Subcutaneous abdominal adipose tissue (tissue), 5 donors: ENCODE measurements around the gene MAPKAP1.

Experiments used
- H3K27ac ChIP-seq: one replicate; pipeline ENCODE4 v1.7.0; 2013; ENCODE audit warnings: low read depth, mild to moderate bottlenecking, inconsistent platforms, low read length, moderate library complexity
- H3K27me3 ChIP-seq, 5 donors: one replicate each; pipeline ENCODE4 v1.7.0; 2013; ENCODE audit warnings: low read length in 5 of 5, inconsistent platforms in 1 of 5; ENCODE audit not compliant: control insufficient read depth in 5 of 5, insufficient read depth in 4 of 5
- H3K36me3 ChIP-seq, 5 donors: one replicate each; pipeline ENCODE4 v1.7.0; 2013; ENCODE audit warnings: low read length in 5 of 5; ENCODE audit not compliant: control insufficient read depth in 5 of 5, insufficient read depth in 5 of 5
- H3K4me1 ChIP-seq, 5 donors: one replicate each; pipeline ENCODE4 v1.7.0; 2013; ENCODE audit warnings: low read length in 5 of 5, mild to moderate bottlenecking in 3 of 5, moderate library complexity in 1 of 5; ENCODE audit not compliant: control insufficient read depth in 5 of 5, insufficient read depth in 5 of 5
- H3K4me3 ChIP-seq, 5 donors: one replicate each; pipeline ENCODE4 v1.7.0; 2013; ENCODE audit warnings: low read length in 5 of 5, low read depth in 1 of 5
- H3K9ac ChIP-seq, 5 donors: one replicate each; pipeline ENCODE4 v1.7.0; 2013; ENCODE audit warnings: low read length in 5 of 5, mild to moderate bottlenecking in 4 of 5, moderate library complexity in 3 of 5
- H3K9me3 ChIP-seq, 5 donors: one replicate each; pipeline ENCODE4 v1.7.0; 2013; ENCODE audit warnings: low read length in 5 of 5; ENCODE audit not compliant: control insufficient read depth in 5 of 5
- donor health status: healthy.
- donor health status: healthy.
- donor health status: healthy.
- donor health status: healthy.
- donor health status: healthy.

MAPKAP1 gene

GRCh38 chr9:125681657-125682056 lies 25.4 kb downstream of the MAPKAP1 start:
- Histone ChIP-seq H3K9ac (no peak overlapping the region), H3K4me3 (no peak overlapping the region), H3K4me1 (peaks cover 0 to 11% (median 0%) of the 10 kb centered on the region in 5 donors), H3K36me3 (peaks cover 0 to 6% (median 5%) of the 10 kb centered on the region in 5 donors), H3K27me3 (no peaks in the 10 kb centered on the region), H3K27ac (no peak overlapping the region), H3K9me3 (no peaks in the 10 kb centered on the region)

- peaks cover 0 to 11% (median 0%) of the 10 kb centered on the region in 5 donors for H3K4me1 ChIP-seq
- H3K36me3 ChIP-seq, result peaks cover 0 to 6% (median 5%) of the 10 kb centered on the region in 5 donors
- no peak overlapping the region for H3K9ac ChIP-seq
- H3K27me3 ChIP-seq, result no peaks in the 10 kb centered on the region
- no peak overlapping the region for H3K27ac ChIP-seq
- H3K4me3 ChIP-seq, result no peak overlapping the region
- no peaks in the 10 kb centered on the region for H3K9me3 ChIP-seq
Measured at GRCh38 chr9:125681086-125681622, 25.9 kb downstream of the MAPKAP1 start.

DNA sequence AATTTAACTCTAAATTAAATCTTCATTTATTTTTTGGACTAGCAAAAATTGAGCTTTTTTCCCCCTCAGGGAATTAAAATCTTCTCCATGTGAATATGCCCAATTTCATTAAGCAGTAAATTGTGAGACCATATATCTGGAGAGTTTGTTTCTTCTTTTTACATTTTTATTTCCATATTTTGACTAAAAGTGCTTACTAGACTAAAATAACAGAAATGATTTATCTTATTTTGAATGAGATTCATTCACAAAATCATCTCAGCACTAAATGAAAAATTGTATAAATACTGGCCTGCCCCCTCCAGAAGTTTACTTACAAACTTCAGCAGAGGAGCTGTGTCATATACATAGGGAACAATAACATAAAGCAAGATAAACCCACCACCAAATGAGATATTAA lies 26.6 kb downstream of the MAPKAP1 start:
- H3K4me1 ChIP-seq, result peaks cover 0 to 11% (median 2%) of the 10 kb centered on the region in 5 donors
- no peak overlapping the region for H3K27ac ChIP-seq
- H3K36me3 ChIP-seq, result peaks cover 0 to 6% (median 5%) of the 10 kb centered on the region in 5 donors
- no peak overlapping the region for H3K4me3 ChIP-seq
- H3K27me3 ChIP-seq, result no peaks in the 10 kb centered on the region
- no peak overlapping the region for H3K9ac ChIP-seq
- H3K9me3 ChIP-seq, result no peaks in the 10 kb centered on the region

- Histone ChIP-seq H3K4me1 (peaks cover 0 to 11% (median 8%) of the 10 kb centered on the region in 5 donors), H3K27me3 (no peaks in the 10 kb centered on the region), H3K9ac (no peak overlapping the region), H3K4me3 (no peak overlapping the region), H3K27ac (no peak overlapping the region), H3K9me3 (no peaks in the 10 kb centered on the region), H3K36me3 (peaks cover 0 to 4% (median 0%) of the 10 kb centered on the region in 5 donors)
Measured at GRCh38 chr9:125679597-125680189, 27.3 kb downstream of the MAPKAP1 start.

- Histone ChIP-seq H3K4me3 (no peak overlapping the region), H3K27ac (no peak overlapping the region)
Measured at GRCh38 chr9:125674981-125675973, 31.7 kb downstream of the MAPKAP1 start.

GRCh38 chr9:125672876-125673275 lies 34.1 kb downstream of the MAPKAP1 start:
- H3K4me1 ChIP-seq, result peaks cover 0 to 9% (median 7%) of the 10 kb centered on the region in 5 donors
- no peak overlapping the region for H3K4me3 ChIP-seq
- H3K36me3 ChIP-seq, result peaks cover 0 to 14% (median 7%) of the 10 kb centered on the region in 5 donors
- H3K27ac ChIP-seq, result no peak overlapping the region
- no peak overlapping the region for H3K9ac ChIP-seq
- H3K27me3 ChIP-seq, result no peaks in the 10 kb centered on the region
- H3K9me3 ChIP-seq, result no peaks in the 10 kb centered on the region

More at GRCh38 chr9:125674981-125675973, 31.7 kb downstream of the MAPKAP1 start:
- peaks cover 0 to 9% (median 7%) of the 10 kb centered on the region in 5 donors for H3K4me1 ChIP-seq
- no peak overlapping the region for H3K9ac ChIP-seq
- H3K36me3 ChIP-seq, result peaks cover 0 to 7% (median 6%) of the 10 kb centered on the region in 5 donors
- no peaks in the 10 kb centered on the region for H3K9me3 ChIP-seq
- no peaks in the 10 kb centered on the region for H3K27me3 ChIP-seq

GRCh38 chr9:125663127-125663526 lies 43.9 kb downstream of the MAPKAP1 start:
- no peaks in the 10 kb centered on the region for H3K4me1 ChIP-seq
- no peak overlapping the region for H3K4me3 ChIP-seq
- H3K36me3 ChIP-seq, result peaks cover 0 to 12% (median 4%) of the 10 kb centered on the region in 5 donors
- H3K27me3 ChIP-seq, result no peaks in the 10 kb centered on the region
- no peak overlapping the region for H3K27ac ChIP-seq
- H3K9ac ChIP-seq, result no peak overlapping the region
- H3K9me3 ChIP-seq, result no peaks in the 10 kb centered on the region

- Histone ChIP-seq H3K36me3 (peaks cover 0 to 3% (median 2%) of the 10 kb centered on the region in 5 donors), H3K27me3 (no peaks in the 10 kb centered on the region), H3K4me1 (no peaks in the 10 kb centered on the region), H3K9ac (no peak overlapping the region), H3K9me3 (no peaks in the 10 kb centered on the region), H3K27ac (no peak overlapping the region), H3K4me3 (no peak overlapping the region)
Measured at GRCh38 chr9:125660557-125660956, 46.5 kb downstream of the MAPKAP1 start.

DNA sequence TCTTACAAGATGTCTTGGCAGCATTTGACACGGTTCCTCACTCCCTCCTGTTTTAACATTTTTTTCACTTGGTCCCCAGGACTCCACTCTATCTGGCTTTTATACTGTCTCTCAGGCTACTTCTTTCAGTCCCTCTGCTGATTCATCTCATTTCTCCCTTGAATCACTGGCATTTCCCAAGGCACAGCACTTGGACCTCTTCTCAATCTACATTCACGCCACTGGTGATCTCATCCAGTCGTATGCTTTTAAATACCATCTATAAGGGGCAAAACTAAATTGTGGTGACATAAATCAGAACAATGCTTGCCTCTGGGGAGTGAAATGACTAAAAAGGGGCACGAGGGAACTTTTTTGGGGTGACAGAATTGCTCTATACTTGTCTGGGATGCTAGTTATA lies 47.1 kb downstream of the MAPKAP1 start:
- Histone ChIP-seq H3K9ac (no peak overlapping the region), H3K4me3 (no peak overlapping the region), H3K9me3 (no peaks in the 10 kb centered on the region), H3K36me3 (peaks cover 0 to 3% (median 2%) of the 10 kb centered on the region in 5 donors), H3K27me3 (no peaks in the 10 kb centered on the region), H3K4me1 (no peaks in the 10 kb centered on the region), H3K27ac (no peak overlapping the region)
